Spleen (tissue), 7 donors: ENCODE data around the gene ATXN1.

Experiments
- POLR2A ChIP-seq, 3 donors: fragments of 450-650 bp; IDR thresholded peaks; one replicate each; pipeline ENCODE4 v1.5.1; 2017; ENCODE audit warnings: antibody characterized with exemption in 3 of 3, mild to moderate bottlenecking in 1 of 3
- TF ChIP-seq, protein P1 (sequence below), 11 experiments: fragments of 200-600 bp in 7 of 11; fragments of 450-650 bp in 4 of 11; sonication (generic) in 4 of 11; IDR thresholded peaks in 8 of 11; conservative IDR thresholded peaks in 3 of 11; 1 replicate in 7 of 11; 2 replicates in 4 of 11; pipeline versions ENCODE4 v1.4.0 to v1.8.0; 2016 to 2021; ENCODE audit warnings: antibody characterized with exemption in 11 of 11, inconsistent platforms in 4 of 11, mild to moderate bottlenecking in 1 of 11
- donor health status: DM: no; HTN: no; CAD: no; lungs with moderate emphysema.
- donor health status: DM: no; HTN: no; CAD: no.
- donor health status: DM: no; HTN: no; CAD: no.

DNA sequence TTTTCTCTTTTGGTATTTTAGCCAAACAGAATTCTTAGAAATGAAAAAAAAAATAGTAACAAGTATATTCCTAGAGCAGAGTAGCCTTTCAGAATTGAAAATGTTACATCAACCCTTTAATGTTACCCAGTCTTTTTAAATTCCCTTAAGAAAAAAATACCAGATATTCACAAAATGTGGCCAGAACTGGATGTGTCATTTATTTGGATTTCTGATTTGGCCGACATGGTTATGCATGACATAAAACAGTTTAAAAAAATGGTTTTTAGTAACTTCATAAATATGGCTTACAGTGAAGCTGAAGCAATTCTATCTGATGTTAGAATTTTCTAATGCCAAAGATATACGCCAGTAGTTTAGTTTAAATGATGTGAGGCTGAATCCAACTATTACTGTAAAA lies 112.0 kb downstream of the ATXN1 start:
- TF ChIP-seq, protein P1, sequence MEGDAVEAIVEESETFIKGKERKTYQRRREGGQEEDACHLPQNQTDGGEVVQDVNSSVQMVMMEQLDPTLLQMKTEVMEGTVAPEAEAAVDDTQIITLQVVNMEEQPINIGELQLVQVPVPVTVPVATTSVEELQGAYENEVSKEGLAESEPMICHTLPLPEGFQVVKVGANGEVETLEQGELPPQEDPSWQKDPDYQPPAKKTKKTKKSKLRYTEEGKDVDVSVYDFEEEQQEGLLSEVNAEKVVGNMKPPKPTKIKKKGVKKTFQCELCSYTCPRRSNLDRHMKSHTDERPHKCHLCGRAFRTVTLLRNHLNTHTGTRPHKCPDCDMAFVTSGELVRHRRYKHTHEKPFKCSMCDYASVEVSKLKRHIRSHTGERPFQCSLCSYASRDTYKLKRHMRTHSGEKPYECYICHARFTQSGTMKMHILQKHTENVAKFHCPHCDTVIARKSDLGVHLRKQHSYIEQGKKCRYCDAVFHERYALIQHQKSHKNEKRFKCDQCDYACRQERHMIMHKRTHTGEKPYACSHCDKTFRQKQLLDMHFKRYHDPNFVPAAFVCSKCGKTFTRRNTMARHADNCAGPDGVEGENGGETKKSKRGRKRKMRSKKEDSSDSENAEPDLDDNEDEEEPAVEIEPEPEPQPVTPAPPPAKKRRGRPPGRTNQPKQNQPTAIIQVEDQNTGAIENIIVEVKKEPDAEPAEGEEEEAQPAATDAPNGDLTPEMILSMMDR (IDR thresholded peaks at IDR 0.05 in 8 of 11, conservative IDR thresholded peaks at IDR 0.05 in 3 of 11): no peak
- TF ChIP-seq POLR2A (IDR thresholded peaks at IDR 0.05): no peak
